Thoracic aorta (tissue), 2 donors: Measurements from ENCODE around the gene SLC7A6OS. TPM values are rescaled to one million over a fixed set of nuclear protein-coding genes. Genes with fewer than 3 reads are reported as not detected.
A peak's percentile ranks its signal among the peaks of the same experiment; 100 is the strongest.
"Not testable (repeated sequence)": the region's sequence is repeated elsewhere in the genome, so short reads cannot be mapped to it uniquely, and the experiment has no call there.

Source experiments
- ATAC-seq: fragments of 150-250 bp; one replicate; pipeline ENCODE4 v1.8.0; 2017; ENCODE audit warnings: low read depth; ENCODE audit not compliant: insufficient number of reproducible peaks, low FRiP score
- DNase-seq: peaks from one replicate; pipeline ENCODE4 v3.0.0-alpha.2; 2020; ENCODE audit warnings: low spot score
- H3K27ac ChIP-seq, 2 donors: fragments of 200-600 bp; sonication (generic); 1 replicate in 1 of 2; 2 replicates in 1 of 2; pipeline ENCODE4 v1.5.1; 2016; ENCODE audit warnings: mild to moderate bottlenecking in 2 of 2, moderate library complexity in 2 of 2
- H3K27me3 ChIP-seq: fragments of 200-600 bp; sonication (generic); replicated peaks from 2 replicates; pipeline ENCODE4 v1.6.0; 2016; ENCODE audit warnings: mild to moderate bottlenecking; ENCODE audit not compliant: insufficient read depth
- H3K36me3 ChIP-seq: fragments of 200-600 bp; sonication (generic); one replicate; pipeline ENCODE4 v1.5.1; 2016
- H3K4me1 ChIP-seq, 2 donors: fragments of 200-600 bp; sonication (generic); 1 replicate in 1 of 2; 2 replicates in 1 of 2; pipeline versions ENCODE4 v1.5.1 to v1.6.0; 2016; ENCODE audit warnings: low read depth in 2 of 2, mild to moderate bottlenecking in 1 of 2; ENCODE audit not compliant: control insufficient read depth in 1 of 2
- H3K4me3 ChIP-seq: fragments of 200-600 bp; sonication (generic); 2 replicates; pipeline ENCODE4 v1.5.1; 2016; ENCODE audit warnings: mild to moderate bottlenecking
- H3K9me3 ChIP-seq: fragments of 200-600 bp; sonication (generic); 2 replicates; pipeline ENCODE4 v1.5.1; 2016
- total RNA-seq, 2 donors: library from RNA; depleted of rRNA; stranded (reverse); fragments of >200 nt; gene quantifications; one replicate each; pipeline versions ENCODE4 v1.1.0 to v1.2.3, GENCODE V29; 2016
- TF ChIP-seq, protein P1 (sequence below): fragments of 200-600 bp; sonication (generic); IDR thresholded peaks from one replicate; pipeline ENCODE4 v1.5.1; 2019; ENCODE audit warnings: antibody characterized with exemption

SLC7A6OS gene
- total RNA-seq, 2 donors from 2014 or later = 15.6 to 22.6 TPM

- no peak for DNase-seq
Measured at GRCh38 chr16:68290450-68290849, 20.3 kb downstream of the SLC7A6OS start.

DNA sequence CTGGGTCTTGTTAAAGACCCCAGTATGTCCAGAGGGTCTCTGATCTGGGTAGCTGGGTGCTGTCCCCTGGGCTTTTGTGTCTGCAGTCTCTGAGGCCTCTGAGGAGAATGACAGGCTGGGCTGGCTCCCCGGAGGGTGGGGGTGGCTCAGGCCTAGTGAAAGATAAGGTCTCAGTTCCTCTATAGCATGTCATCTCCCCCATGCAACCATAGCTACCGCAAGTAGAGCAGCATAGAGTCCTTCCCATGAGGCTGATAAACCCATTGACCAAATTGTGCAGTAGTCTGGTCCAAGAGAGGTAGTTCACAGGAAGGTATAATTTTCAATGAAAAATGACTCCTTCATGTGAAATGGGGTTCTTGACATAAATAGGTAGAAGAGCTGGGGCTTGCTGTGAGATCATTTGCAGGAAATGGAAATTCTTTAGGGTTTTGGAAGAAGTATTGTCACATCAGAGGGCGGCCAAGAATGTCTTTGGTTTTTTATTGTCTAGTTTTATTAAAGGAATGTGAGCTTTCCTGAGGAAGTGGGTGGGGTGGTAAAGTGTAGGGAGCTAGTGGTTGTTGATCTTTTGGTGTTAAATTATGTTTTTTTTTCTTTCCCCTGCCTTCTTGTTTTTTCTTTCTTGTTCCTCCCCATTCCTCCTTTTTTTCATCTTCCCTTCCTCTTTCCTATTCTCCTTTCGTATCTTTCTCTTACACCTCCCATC, 21.0 kb downstream of the SLC7A6OS start:
- TF ChIP-seq, protein P1, sequence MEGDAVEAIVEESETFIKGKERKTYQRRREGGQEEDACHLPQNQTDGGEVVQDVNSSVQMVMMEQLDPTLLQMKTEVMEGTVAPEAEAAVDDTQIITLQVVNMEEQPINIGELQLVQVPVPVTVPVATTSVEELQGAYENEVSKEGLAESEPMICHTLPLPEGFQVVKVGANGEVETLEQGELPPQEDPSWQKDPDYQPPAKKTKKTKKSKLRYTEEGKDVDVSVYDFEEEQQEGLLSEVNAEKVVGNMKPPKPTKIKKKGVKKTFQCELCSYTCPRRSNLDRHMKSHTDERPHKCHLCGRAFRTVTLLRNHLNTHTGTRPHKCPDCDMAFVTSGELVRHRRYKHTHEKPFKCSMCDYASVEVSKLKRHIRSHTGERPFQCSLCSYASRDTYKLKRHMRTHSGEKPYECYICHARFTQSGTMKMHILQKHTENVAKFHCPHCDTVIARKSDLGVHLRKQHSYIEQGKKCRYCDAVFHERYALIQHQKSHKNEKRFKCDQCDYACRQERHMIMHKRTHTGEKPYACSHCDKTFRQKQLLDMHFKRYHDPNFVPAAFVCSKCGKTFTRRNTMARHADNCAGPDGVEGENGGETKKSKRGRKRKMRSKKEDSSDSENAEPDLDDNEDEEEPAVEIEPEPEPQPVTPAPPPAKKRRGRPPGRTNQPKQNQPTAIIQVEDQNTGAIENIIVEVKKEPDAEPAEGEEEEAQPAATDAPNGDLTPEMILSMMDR = no peak
- Histone ChIP-seq H3K27me3 (no peaks in the 10 kb centered on the region), H3K9me3 (no peaks in the 10 kb centered on the region), H3K4me3 (no peak overlapping the region), H3K36me3 (peaks cover 41% of the 10 kb centered on the region), H3K27ac (peak overlapping the region; percentile 79 to 83), H3K4me1 (peaks cover 36 to 57% of the 10 kb centered on the region in 2 donors)
- no peak for ATAC-seq
- no peak for DNase-seq

More at GRCh38 chr16:68290450-68290849, 20.3 kb downstream of the SLC7A6OS start:
- Histone ChIP-seq H3K36me3 (peaks cover 42% of the 10 kb centered on the region), H3K4me1 (peaks cover 32 to 52% of the 10 kb centered on the region in 2 donors), H3K9me3 (no peaks in the 10 kb centered on the region), H3K27me3 (no peaks in the 10 kb centered on the region), H3K4me3 (no peak overlapping the region), H3K27ac (peak overlapping the region; percentile 79 to 83)
- TF ChIP-seq, protein P1 = no peak
- ATAC-seq = no peak

GRCh38 chr16:68289202-68289601, 21.5 kb downstream of the SLC7A6OS start:
- peaks cover 36% of the 10 kb centered on the region for H3K36me3 ChIP-seq
- H3K4me3 ChIP-seq = no peak overlapping the region
- H3K4me1 ChIP-seq = peaks cover 39 to 62% of the 10 kb centered on the region in 2 donors
- H3K27me3 ChIP-seq = no peaks in the 10 kb centered on the region
- H3K27ac ChIP-seq = peak overlapping the region; percentile 79 to 83
- ATAC-seq (no peak), DNase-seq (no peak)
- no peaks in the 10 kb centered on the region for H3K9me3 ChIP-seq
- TF ChIP-seq, protein P1 = no peak

DNA sequence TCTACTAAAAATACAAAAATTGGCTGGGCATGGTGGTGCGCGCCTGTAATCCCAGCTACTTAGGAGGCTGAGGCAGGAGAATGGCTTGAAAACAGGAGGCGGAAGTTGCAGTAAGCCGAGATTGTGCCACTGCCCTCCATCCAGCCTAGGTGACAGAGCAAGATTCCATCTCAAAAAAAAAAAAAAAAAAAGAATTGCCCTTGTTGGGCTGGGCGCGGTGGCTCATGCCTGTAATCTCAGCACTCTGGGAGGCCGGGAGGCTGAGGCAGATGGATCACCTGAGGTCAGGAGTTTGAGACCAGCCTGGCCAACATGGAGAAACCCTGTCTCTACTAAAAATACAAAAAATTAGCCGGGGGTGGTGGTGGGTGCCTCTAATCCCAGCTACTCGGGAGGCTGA, 21.9 kb downstream of the SLC7A6OS start:
- ATAC-seq, DNase-seq, H3K9me3 ChIP-seq, H3K4me3 ChIP-seq, H3K27me3 ChIP-seq: not testable (repeated sequence)
- Histone ChIP-seq H3K4me1 (peaks cover 42 to 66% of the 10 kb centered on the region in 2 donors), H3K27ac (peak overlapping the region; percentile 79 to 83), H3K36me3 (peaks cover 31% of the 10 kb centered on the region)

GRCh38 chr16:68288252-68288650, 22.5 kb downstream of the SLC7A6OS start:
- DNase-seq (no peak), ATAC-seq (no peak)
- peaks cover 26% of the 10 kb centered on the region for H3K36me3 ChIP-seq
- TF ChIP-seq, protein P1 = no peak
- H3K27ac ChIP-seq = peak overlapping the region; percentile 79 to 83
- no peaks in the 10 kb centered on the region for H3K9me3 ChIP-seq
- no peaks in the 10 kb centered on the region for H3K27me3 ChIP-seq
- peaks cover 47 to 71% of the 10 kb centered on the region in 2 donors for H3K4me1 ChIP-seq
- H3K4me3 ChIP-seq = no peak overlapping the region
